Trophoblast cell (in vitro differentiated cells and primary cell): Measurements from ENCODE around the gene SS18.

Experiments
- DNase-seq, 2 donors: peaks; one replicate each; pipeline ENCODE4 v3.0.0-alpha.2; 2016
- H2AFZ ChIP-seq: 2 replicates; pipeline ENCODE4 v1.6.1; 2013; ENCODE audit warnings: low read length, moderate library complexity, mild to moderate bottlenecking; ENCODE audit not compliant: insufficient read depth, poor library complexity
- H2AK5ac ChIP-seq: 2 replicates; pipeline ENCODE4 v1.6.1; 2013; ENCODE audit warnings: mild to moderate bottlenecking, low read length
- H2BK120ac ChIP-seq: 2 replicates; pipeline ENCODE4 v1.6.1; 2013; ENCODE audit warnings: low read length, mild to moderate bottlenecking, moderate library complexity; ENCODE audit not compliant: insufficient read depth, poor library complexity
- H2BK12ac ChIP-seq: 2 replicates; pipeline ENCODE4 v1.6.1; 2013; ENCODE audit warnings: mild to moderate bottlenecking, low read length, moderate library complexity
- H2BK5ac ChIP-seq: 2 replicates; pipeline ENCODE4 v1.6.1; 2013; ENCODE audit warnings: low read length, low read depth, moderate library complexity, mild to moderate bottlenecking; ENCODE audit not compliant: poor library complexity
- H3K14ac ChIP-seq: 2 replicates; pipeline ENCODE4 v1.6.1; 2013; ENCODE audit warnings: mild to moderate bottlenecking, low read length
- H3K18ac ChIP-seq: 2 replicates; pipeline ENCODE4 v1.6.1; 2013; ENCODE audit warnings: mild to moderate bottlenecking, low read length
- H3K23ac ChIP-seq: 2 replicates; pipeline ENCODE4 v1.6.1; 2013; ENCODE audit warnings: low read length
- H3K27ac ChIP-seq: 2 replicates; pipeline ENCODE4 v1.5.1; 2013; ENCODE audit warnings: low read depth, mild to moderate bottlenecking, inconsistent platforms, low read length, moderate library complexity
- H3K27me3 ChIP-seq: 2 replicates; pipeline ENCODE4 v1.6.1; 2013; ENCODE audit warnings: inconsistent platforms, mild to moderate bottlenecking, low read length, moderate library complexity; ENCODE audit not compliant: insufficient read depth
- H3K36me3 ChIP-seq, 2 experiments: 1 replicate in 1 of 2; 2 replicates in 1 of 2; pipeline ENCODE4 v1.6.1; 2013; ENCODE audit warnings: low read length in 2 of 2, mild to moderate bottlenecking in 2 of 2, moderate library complexity in 1 of 2; ENCODE audit not compliant: insufficient read depth in 2 of 2, control insufficient read depth in 1 of 2
- H3K4ac ChIP-seq: 2 replicates; pipeline ENCODE4 v1.6.1; 2013; ENCODE audit warnings: low read depth, mild to moderate bottlenecking, low read length, moderate library complexity
- H3K4me1 ChIP-seq, 2 experiments: 1 replicate in 1 of 2; 2 replicates in 1 of 2; pipeline ENCODE4 v1.6.1; 2013; ENCODE audit warnings: low read length in 2 of 2, mild to moderate bottlenecking in 2 of 2, moderate library complexity in 1 of 2; ENCODE audit not compliant: insufficient read depth in 2 of 2, control insufficient read depth in 1 of 2
- H3K4me2 ChIP-seq: 2 replicates; pipeline ENCODE4 v1.6.1; 2013; ENCODE audit warnings: inconsistent platforms, mild to moderate bottlenecking, low read length, moderate library complexity
- H3K4me3 ChIP-seq: 2 replicates; pipeline ENCODE4 v1.5.1; 2013; ENCODE audit warnings: mild to moderate bottlenecking, low read depth, low read length, inconsistent platforms
- H3K79me1 ChIP-seq: one replicate; pipeline ENCODE4 v1.6.1; 2013; ENCODE audit warnings: low read length
- H3K79me2 ChIP-seq: 2 replicates; pipeline ENCODE4 v1.6.1; 2013; ENCODE audit warnings: low read length, mild to moderate bottlenecking; ENCODE audit not compliant: control insufficient read depth, insufficient read depth, poor library complexity
- H3K9ac ChIP-seq: 2 replicates; pipeline ENCODE4 v1.6.1; 2013; ENCODE audit warnings: mild to moderate bottlenecking, low read length
- H3K9me3 ChIP-seq: 2 replicates; pipeline ENCODE4 v1.6.1; 2013; ENCODE audit warnings: low read depth, mild to moderate bottlenecking, control low read depth, inconsistent platforms, low read length; ENCODE audit not compliant: insufficient read depth
- H4K12ac ChIP-seq: 2 replicates; pipeline ENCODE4 v1.6.1; 2013; ENCODE audit warnings: low read depth, mild to moderate bottlenecking, low read length, moderate library complexity
- H4K8ac ChIP-seq: 2 replicates; pipeline ENCODE4 v1.6.1; 2013; ENCODE audit warnings: low read depth, mild to moderate bottlenecking, low read length, moderate library complexity
- H4K91ac ChIP-seq: one replicate; pipeline ENCODE4 v1.6.1; 2013; ENCODE audit warnings: low read depth, mild to moderate bottlenecking, low read length, moderate library complexity
- WGBS: extraction: QIAGEN DNeasy Blood & Tissue Kit; methylation state at CpG from one replicate; pipeline ENCODE4 v1.1.7; 2013; ENCODE audit warnings: missing lambda C conversion rate; ENCODE audit not compliant: insufficient read length, insufficient coverage; ENCODE audit errors: extremely low coverage; 5-methylcytosine and 5-hydroxymethylcytosine counted together

Gene SS18

DNA sequence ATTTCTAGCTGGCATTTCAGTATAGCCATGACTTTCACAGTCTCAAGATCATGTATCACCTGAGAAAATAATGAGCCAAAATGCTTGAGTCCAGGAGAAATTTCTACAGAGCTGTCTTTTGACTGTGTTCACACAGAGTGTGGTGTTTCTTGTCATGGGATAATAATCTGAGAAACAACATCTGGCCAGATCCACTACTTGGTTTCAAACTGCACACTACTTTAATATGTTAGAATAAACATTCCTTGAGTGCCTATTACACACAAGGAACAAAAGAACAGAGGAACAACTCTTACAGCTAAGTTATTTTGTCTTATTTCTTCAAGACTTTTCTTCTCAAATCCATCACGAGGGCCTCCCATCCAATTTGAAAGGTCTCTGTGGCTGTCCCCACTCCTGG is 108.3 kb downstream of the SS18 start:
- H2AK5ac ChIP-seq: no peak overlapping the region
- no peak overlapping the region for H3K9ac ChIP-seq
- H3K79me2 ChIP-seq: no peaks in the 10 kb centered on the region
- H3K4me2 ChIP-seq: no peak overlapping the region
- no peak overlapping the region for H2AFZ ChIP-seq
- H3K4me1 ChIP-seq: no peaks in the 10 kb centered on the region
- H3K79me1 ChIP-seq: no peaks in the 10 kb centered on the region
- no peak overlapping the region for H3K27ac ChIP-seq
- H4K12ac ChIP-seq: no peak overlapping the region
- H3K18ac ChIP-seq: no peak overlapping the region
- no peaks in the 10 kb centered on the region for H3K9me3 ChIP-seq
- WGBS: no CpG with 5 or more reads among the region's 1 CpG
- H2BK120ac ChIP-seq: no peak overlapping the region
- no peaks in the 10 kb centered on the region for H3K27me3 ChIP-seq
- H2BK12ac ChIP-seq: no peak overlapping the region
- H3K36me3 ChIP-seq: no peaks in the 10 kb centered on the region
- no peak overlapping the region for H2BK5ac ChIP-seq
- H3K23ac ChIP-seq: no peak overlapping the region
- H3K4me3 ChIP-seq: no peak overlapping the region
- no peak for DNase-seq
- H4K91ac ChIP-seq: no peak overlapping the region
- H3K14ac ChIP-seq: no peak overlapping the region
- H3K4ac ChIP-seq: no peak overlapping the region
- H4K8ac ChIP-seq: no peak overlapping the region

GRCh38 chr18:25979369-25980040 is 110.9 kb downstream of the SS18 start:
- Histone ChIP-seq H3K27ac (no peak overlapping the region), H3K4ac (no peak overlapping the region), H3K18ac (no peak overlapping the region), H3K79me2 (no peaks in the 10 kb centered on the region), H3K14ac (no peak overlapping the region), H2BK120ac (no peak overlapping the region), H2BK12ac (no peak overlapping the region), H2AFZ (no peak overlapping the region), H3K36me3 (peaks cover 0 to 2% of the 10 kb centered on the region in 2 experiments), H4K12ac (no peak overlapping the region), H4K91ac (no peak overlapping the region), H3K4me2 (no peak overlapping the region), H2AK5ac (no peak overlapping the region), H3K9ac (no peak overlapping the region), H3K4me3 (no peak overlapping the region), H3K4me1 (peaks cover 0 to 2% of the 10 kb centered on the region in 2 experiments), H4K8ac (no peak overlapping the region), H2BK5ac (no peak overlapping the region), H3K79me1 (no peaks in the 10 kb centered on the region), H3K23ac (no peak overlapping the region), H3K9me3 (no peaks in the 10 kb centered on the region), H3K27me3 (no peaks in the 10 kb centered on the region)
- WGBS: no CpG with 5 or more reads among the region's 2 CpGs
- DNase-seq: no peak

DNA sequence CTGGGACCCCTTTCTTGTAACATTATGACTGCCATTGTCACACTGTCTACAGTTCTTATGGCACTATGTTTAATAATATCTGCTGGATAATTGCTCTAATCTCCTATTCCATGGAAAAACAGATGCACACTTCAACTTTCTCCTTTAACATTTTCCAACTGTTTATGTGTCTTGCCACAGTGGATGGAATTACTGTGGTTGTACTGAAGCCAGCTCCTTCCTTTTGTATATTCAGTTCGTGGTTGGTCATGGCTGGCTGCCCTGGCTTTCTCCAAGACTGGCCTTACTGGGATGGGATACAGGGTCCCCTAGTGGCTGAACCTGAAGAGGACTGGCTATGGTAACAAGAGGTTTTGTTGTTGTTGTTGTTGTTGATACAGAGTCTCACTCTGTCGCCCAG is 113.9 kb downstream of the SS18 start:
- no peak overlapping the region for H3K18ac ChIP-seq
- H3K79me1 ChIP-seq: no peaks in the 10 kb centered on the region
- no CpG with 5 or more reads among the region's 2 CpGs for WGBS
- no peak overlapping the region for H2AFZ ChIP-seq
- H2AK5ac ChIP-seq: no peak overlapping the region
- H4K8ac ChIP-seq: no peak overlapping the region
- H3K4me2 ChIP-seq: no peak overlapping the region
- H3K9me3 ChIP-seq: no peaks in the 10 kb centered on the region
- H3K36me3 ChIP-seq: peaks cover 0 to 2% of the 10 kb centered on the region in 2 experiments
- no peak overlapping the region for H3K9ac ChIP-seq
- H3K27ac ChIP-seq: no peak overlapping the region
- peaks cover 0 to 2% of the 10 kb centered on the region in 2 experiments for H3K4me1 ChIP-seq
- H2BK5ac ChIP-seq: no peak overlapping the region
- DNase-seq: no peak
- no peak overlapping the region for H3K23ac ChIP-seq
- no peak overlapping the region for H3K4me3 ChIP-seq
- H2BK120ac ChIP-seq: no peak overlapping the region
- H3K14ac ChIP-seq: no peak overlapping the region
- no peaks in the 10 kb centered on the region for H3K27me3 ChIP-seq
- no peak overlapping the region for H3K4ac ChIP-seq
- H3K79me2 ChIP-seq: no peaks in the 10 kb centered on the region
- H4K91ac ChIP-seq: no peak overlapping the region
- H2BK12ac ChIP-seq: no peak overlapping the region
- no peak overlapping the region for H4K12ac ChIP-seq

- Histone ChIP-seq H3K18ac (no peak overlapping the region), H2BK12ac (no peak overlapping the region), H3K9ac (no peak overlapping the region), H3K27me3 (no peaks in the 10 kb centered on the region), H3K4me1 (peaks cover 0 to 2% of the 10 kb centered on the region in 2 experiments), H3K4ac (no peak overlapping the region), H3K79me2 (no peaks in the 10 kb centered on the region), H3K23ac (no peak overlapping the region), H2BK5ac (no peak overlapping the region), H3K4me2 (no peak overlapping the region), H4K12ac (no peak overlapping the region), H4K91ac (no peak overlapping the region), H4K8ac (no peak overlapping the region), H3K36me3 (peaks cover 0 to 2% of the 10 kb centered on the region in 2 experiments), H3K14ac (no peak overlapping the region), H3K27ac (no peak overlapping the region), H3K4me3 (no peak overlapping the region), H2AFZ (no peak overlapping the region), H3K79me1 (no peaks in the 10 kb centered on the region), H2BK120ac (no peak overlapping the region), H3K9me3 (no peaks in the 10 kb centered on the region), H2AK5ac (no peak overlapping the region)
- WGBS: no CpG with 5 or more reads among the region's 1 CpG
- DNase-seq: no peak
These were observed 115.8 kb downstream of the SS18 start for GRCh38 chr18:25974630-25975077.
